IPS-20b (cell line): ENCODE measurements around the gene BTBD9.

Source experiments
- H3K27ac ChIP-seq: one replicate; pipeline ENCODE4 v1.5.1; 2013; ENCODE audit warnings: low read length
- H3K27me3 ChIP-seq: 2 replicates; pipeline ENCODE4 v1.6.1; 2013; ENCODE audit warnings: mild to moderate bottlenecking, low read length, inconsistent platforms; ENCODE audit not compliant: insufficient read depth
- H3K36me3 ChIP-seq: 2 replicates; pipeline ENCODE4 v1.6.1; 2013; ENCODE audit warnings: low read depth, mild to moderate bottlenecking, inconsistent platforms, low read length, moderate library complexity; ENCODE audit not compliant: insufficient read depth
- H3K4me1 ChIP-seq: 2 replicates; pipeline ENCODE4 v1.6.1; 2013; ENCODE audit warnings: mild to moderate bottlenecking, control low read depth, inconsistent platforms, low read length, moderate library complexity; ENCODE audit not compliant: insufficient read depth
- H3K4me3 ChIP-seq: 2 replicates; pipeline ENCODE4 v1.5.1; 2013; ENCODE audit warnings: mild to moderate bottlenecking, low read length, inconsistent platforms
- H3K9ac ChIP-seq: 2 replicates; pipeline ENCODE4 v1.6.1; 2013; ENCODE audit warnings: low read depth, mild to moderate bottlenecking, inconsistent platforms, low read length, moderate library complexity
- H3K9me3 ChIP-seq: 2 replicates; pipeline ENCODE4 v1.6.1; 2013; ENCODE audit warnings: mild to moderate bottlenecking, low read depth, low read length, inconsistent platforms; ENCODE audit not compliant: insufficient read depth

BTBD9 gene

DNA sequence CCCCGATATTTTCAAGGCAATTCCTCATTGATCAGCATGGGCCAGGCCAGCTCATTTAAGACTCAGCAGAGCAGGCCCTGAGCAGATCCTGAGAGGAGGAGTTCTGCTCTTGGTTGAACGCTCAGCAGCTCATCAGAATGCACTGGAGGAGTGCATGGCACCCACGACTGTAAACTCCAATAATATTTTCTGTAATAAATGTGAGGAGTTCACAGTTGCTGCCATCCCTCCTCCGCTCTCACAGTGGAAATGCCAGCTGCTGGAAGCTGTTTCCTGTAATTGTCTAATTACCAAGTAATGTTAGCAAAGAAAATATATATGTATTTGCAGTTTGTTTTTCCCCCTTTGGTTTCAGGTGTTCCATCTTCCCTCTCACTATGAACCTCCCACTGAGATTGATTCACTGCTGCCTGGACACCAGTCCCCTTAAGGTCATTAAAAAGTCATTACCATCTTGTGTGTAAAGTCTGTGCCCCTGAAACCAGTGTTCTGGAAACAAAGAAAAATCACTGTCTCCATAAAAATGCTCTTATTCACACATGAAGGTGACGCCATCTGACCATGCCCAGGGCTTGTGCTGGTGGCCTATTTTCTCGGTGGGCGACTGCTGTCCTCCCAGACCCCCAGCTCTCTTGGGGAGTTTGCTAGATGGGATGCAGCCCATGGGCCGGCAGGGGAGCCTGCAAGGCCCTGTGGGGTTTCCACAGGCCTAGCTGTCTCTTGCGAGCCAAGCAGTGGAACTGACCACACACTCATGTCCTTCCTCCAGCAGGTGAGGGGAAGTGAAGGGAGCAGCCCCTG is 446.0 kb downstream of the BTBD9 start:
- Histone ChIP-seq H3K9me3 (no peaks in the 10 kb centered on the region), H3K9ac (no peak overlapping the region), H3K27me3 (no peaks in the 10 kb centered on the region), H3K4me1 (peaks cover 21% of the 10 kb centered on the region), H3K27ac (no peak overlapping the region), H3K36me3 (no peaks in the 10 kb centered on the region), H3K4me3 (no peak overlapping the region)

DNA sequence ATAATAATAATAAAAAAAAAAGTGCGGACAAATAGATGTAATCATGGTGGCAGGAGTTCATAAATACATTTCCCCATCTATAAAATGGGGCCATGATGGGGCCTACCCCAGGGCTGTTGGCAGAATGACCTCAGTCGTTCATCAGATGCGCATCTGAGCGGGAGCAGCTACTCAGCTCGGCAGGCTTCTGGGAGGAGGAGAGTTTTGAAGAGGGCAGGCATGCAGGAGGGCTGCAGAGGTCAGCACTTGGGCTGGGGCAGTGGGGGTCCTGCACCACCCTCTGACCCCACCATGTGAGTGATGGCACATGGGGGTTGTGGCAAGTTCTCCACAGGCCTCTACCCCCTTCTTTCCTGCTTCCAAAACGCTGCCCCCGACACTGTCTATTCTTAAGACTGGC is 446.7 kb downstream of the BTBD9 start:
- H3K9ac ChIP-seq, result no peak overlapping the region
- no peak overlapping the region for H3K4me3 ChIP-seq
- H3K4me1 ChIP-seq, result peaks cover 21% of the 10 kb centered on the region
- no peak overlapping the region for H3K27ac ChIP-seq
- H3K27me3 ChIP-seq, result no peaks in the 10 kb centered on the region
- H3K36me3 ChIP-seq, result no peaks in the 10 kb centered on the region
- no peaks in the 10 kb centered on the region for H3K9me3 ChIP-seq

DNA sequence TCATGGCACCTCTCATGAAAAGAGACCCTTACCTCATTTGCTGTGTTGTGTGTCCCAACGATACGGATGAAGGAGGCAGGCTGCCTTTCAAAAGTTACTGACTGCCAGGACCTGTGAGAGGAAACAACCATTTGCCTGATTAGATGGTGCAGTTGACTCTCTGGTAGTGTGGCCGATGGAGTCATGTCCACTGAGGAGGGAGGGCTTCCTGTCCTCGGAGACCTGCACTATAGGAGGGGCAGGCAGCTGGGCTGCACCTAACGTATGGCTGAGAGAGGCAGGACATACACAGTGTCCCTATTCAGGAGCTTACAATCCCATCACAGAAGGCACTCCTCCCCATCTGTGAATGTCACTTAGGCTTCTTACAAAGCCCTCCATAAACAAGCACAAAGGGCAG is 447.2 kb downstream of the BTBD9 start:
- peaks cover 21% of the 10 kb centered on the region for H3K4me1 ChIP-seq
- 0 out of 2 replicates have a peak overlapping the region, but pooled peaks have one; percentile 7 for H3K9ac ChIP-seq
- H3K36me3 ChIP-seq, result no peaks in the 10 kb centered on the region
- no peak overlapping the region for H3K4me3 ChIP-seq
- no peaks in the 10 kb centered on the region for H3K27me3 ChIP-seq
- no peak overlapping the region for H3K27ac ChIP-seq
- no peaks in the 10 kb centered on the region for H3K9me3 ChIP-seq

DNA sequence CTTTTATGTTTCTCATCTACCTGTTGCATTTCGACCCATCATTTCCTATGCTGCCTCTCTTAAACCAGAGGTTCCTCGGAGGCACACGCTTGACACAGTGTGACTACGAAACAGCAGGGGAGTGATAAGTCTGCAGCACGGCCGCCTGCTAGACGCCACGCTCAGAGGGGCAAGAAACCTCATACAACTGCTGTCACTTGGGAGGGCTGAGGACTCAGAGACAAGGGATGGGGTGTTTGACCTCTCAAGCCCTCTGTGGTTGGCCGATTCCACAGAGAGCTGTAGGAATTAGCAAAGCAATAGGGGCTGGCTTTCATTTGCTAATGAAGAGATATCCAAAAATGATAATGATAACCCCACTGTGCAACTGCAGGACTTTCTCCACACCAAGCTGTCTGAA is 447.7 kb downstream of the BTBD9 start:
- Histone ChIP-seq H3K4me1 (peaks cover 23% of the 10 kb centered on the region), H3K36me3 (no peaks in the 10 kb centered on the region), H3K4me3 (no peak overlapping the region), H3K27me3 (no peaks in the 10 kb centered on the region), H3K27ac (no peak overlapping the region), H3K9me3 (no peaks in the 10 kb centered on the region), H3K9ac (no peak overlapping the region)

DNA sequence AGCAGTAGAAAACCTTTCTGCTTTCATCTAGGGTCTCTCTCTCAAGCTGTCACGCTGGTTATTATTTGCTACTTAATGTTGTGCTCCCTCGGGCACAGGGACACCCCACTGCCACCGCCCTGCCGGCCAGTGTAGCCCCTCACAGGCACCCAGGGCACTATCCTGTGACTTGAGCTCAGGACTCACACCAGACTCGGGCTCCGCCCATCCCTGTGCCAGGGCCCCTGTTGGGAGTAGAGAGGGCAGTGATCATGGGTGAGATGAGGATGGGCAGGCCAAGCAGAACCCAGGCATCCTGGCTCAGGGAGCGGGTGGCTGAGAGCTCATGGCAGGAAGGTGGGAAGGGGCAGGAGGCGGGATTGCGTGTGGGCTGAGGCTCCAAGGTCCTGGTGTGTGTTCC is 448.3 kb downstream of the BTBD9 start:
- Histone ChIP-seq H3K4me1 (peaks cover 24% of the 10 kb centered on the region), H3K27me3 (no peaks in the 10 kb centered on the region), H3K36me3 (no peaks in the 10 kb centered on the region), H3K9me3 (no peaks in the 10 kb centered on the region), H3K27ac (no peak overlapping the region), H3K4me3 (no peak overlapping the region), H3K9ac (no peak overlapping the region)

DNA sequence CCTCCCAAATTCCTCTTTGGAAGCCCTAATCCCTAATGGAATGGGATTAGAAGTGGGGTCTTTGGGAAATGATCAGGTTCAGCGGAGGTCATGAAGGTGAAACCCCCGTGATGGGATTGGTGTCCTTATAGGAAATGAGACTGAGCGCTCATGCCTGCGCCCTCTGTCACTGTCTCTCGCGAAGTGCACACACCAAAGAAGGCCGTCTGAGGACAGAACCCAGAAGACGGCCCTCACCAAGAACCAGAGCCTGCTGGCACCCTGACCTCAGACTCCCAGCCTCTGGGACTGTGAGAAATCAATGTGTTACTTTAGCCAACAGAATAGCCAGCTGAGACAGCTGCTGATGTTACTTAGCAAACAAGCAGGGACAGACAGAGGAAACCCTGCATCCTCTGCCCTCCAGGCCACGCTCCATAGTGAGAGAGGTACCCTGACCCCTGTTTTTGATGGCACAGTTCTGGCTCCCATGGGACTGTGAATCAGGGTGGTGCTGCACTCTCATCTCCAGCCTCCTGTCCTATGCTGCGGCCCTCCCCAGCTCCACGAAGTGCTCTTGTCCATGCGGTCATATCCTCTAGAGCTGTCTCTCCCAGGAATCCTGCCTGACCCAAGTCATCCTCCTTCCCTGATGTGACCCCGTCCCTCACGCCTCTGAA is 450.9 kb downstream of the BTBD9 start:
- H3K4me1 ChIP-seq, result peaks cover 24% of the 10 kb centered on the region

DNA sequence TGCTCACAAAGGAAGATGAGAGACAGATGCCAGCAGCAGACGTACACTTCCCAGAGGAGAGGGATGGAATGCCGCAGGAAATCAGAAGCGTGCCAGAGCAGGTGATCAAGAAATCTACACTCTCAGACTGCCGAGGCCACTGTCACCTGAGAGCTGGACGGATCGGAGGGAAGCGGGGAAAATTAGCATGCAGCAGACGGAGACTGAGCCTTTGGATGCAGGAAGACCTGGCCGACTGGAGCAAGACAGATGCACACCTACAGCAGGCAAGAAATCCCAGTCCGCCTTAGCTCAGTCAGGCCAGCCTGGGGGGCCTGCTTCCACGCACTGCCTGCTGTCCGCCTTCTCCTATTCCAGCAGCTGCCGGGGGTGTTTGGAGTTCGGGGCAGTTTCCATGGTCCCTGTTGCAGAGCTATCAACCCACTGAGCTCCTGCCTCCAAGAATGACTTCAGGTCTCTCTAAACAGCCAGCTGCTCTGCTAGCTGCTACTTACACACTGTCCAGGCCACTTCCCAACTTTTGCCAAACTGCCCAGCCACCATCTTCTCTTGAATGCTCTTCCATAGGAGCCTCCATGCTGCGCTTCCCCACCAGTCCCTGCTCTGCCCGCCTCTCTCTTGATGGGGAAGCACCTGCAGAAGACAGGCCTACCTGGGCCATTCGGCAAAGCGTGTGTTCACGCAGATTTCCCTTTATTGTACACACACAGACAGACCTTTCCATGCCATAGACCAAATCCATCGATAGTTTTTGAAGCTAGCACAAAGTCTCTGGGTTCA is 451.7 kb downstream of the BTBD9 start:
- Histone ChIP-seq H3K4me1 (peaks cover 19% of the 10 kb centered on the region), H3K4me3 (no peak overlapping the region), H3K27ac (no peak overlapping the region), H3K27me3 (no peaks in the 10 kb centered on the region), H3K9me3 (no peaks in the 10 kb centered on the region), H3K9ac (no peak overlapping the region), H3K36me3 (no peaks in the 10 kb centered on the region)

More for the DNA sequence above, 450.9 kb downstream of the BTBD9 start:
- no peak overlapping the region for H3K9ac ChIP-seq
- no peak overlapping the region for H3K4me3 ChIP-seq
- no peaks in the 10 kb centered on the region for H3K27me3 ChIP-seq
- no peaks in the 10 kb centered on the region for H3K36me3 ChIP-seq
- H3K9me3 ChIP-seq, result no peaks in the 10 kb centered on the region
- H3K27ac ChIP-seq, result no peak overlapping the region

DNA sequence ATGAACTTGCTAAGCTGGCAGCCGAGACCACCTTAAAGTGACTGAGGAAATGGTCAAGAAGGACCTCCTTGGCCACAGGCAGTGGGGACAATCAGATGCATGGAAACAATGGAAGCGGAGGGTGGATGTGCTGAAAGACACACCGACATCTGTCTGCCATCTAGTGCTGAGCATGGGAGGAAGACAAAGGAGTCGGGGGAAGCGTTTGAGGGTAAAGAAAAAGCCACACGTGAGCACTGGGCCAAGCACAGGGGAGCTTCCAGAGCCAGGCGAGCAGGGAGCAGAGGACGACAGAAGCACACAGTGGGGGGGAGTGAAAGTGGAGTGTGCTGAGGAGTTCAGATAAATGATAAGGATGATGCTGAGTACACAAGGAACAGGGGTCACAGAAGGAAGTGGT is 452.4 kb downstream of the BTBD9 start:
- H3K36me3 ChIP-seq, result no peaks in the 10 kb centered on the region
- H3K4me1 ChIP-seq, result peaks cover 15% of the 10 kb centered on the region
- H3K9ac ChIP-seq, result no peak overlapping the region
- no peaks in the 10 kb centered on the region for H3K9me3 ChIP-seq
- H3K27me3 ChIP-seq, result no peaks in the 10 kb centered on the region
- H3K4me3 ChIP-seq, result no peak overlapping the region
- H3K27ac ChIP-seq, result no peak overlapping the region

DNA sequence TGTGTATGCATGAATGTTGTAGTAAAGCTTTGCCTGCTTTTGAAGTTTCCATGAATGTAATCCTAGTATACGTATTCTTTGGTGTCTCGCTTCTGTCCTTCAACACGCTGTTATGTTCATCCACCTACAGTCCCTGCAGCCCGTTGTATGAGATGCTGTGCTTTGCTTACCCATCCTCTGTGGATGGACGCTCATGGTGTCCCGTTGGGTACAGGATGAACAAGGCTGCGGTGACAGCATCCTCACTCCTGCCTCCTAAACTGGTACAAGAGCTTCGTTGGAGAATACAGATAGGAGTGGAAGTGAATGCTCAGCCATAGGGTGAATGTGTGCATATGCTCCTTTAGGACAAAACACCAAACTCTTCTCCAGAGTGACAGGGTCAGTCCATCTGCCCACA is 454.0 kb downstream of the BTBD9 start:
- H3K4me3 ChIP-seq, result no peak overlapping the region
- no peak overlapping the region for H3K27ac ChIP-seq
- H3K9ac ChIP-seq, result no peak overlapping the region
- no peaks in the 10 kb centered on the region for H3K27me3 ChIP-seq
- no peaks in the 10 kb centered on the region for H3K9me3 ChIP-seq
- no peaks in the 10 kb centered on the region for H3K36me3 ChIP-seq
- peaks cover 3% of the 10 kb centered on the region; the same call in 1 of the 2 replicates for H3K4me1 ChIP-seq

DNA sequence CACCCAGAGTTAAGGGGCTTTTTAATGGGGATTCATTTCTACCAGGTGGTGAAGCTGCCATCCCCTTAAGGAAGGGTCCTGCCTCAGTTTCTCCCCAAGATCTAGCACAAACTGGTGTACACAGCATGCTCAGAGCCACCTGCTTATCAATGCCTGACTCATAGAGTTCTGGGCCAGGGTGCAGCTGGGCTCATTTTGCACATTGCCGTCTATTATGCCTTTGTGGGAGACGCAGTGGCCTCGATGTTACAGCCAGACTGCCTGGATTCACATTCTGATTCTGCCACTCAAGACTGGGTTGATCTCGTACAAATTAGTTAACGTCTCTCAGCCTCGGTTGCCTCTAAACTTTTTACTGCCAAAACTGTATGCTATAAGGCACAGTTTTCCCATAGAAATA is 454.5 kb downstream of the BTBD9 start:
- Histone ChIP-seq H3K9ac (no peak overlapping the region), H3K27me3 (no peaks in the 10 kb centered on the region), H3K9me3 (no peaks in the 10 kb centered on the region), H3K36me3 (no peaks in the 10 kb centered on the region), H3K4me1 (peaks cover 3% of the 10 kb centered on the region; the same call in 1 of the 2 replicates), H3K27ac (no peak overlapping the region), H3K4me3 (no peak overlapping the region)

DNA sequence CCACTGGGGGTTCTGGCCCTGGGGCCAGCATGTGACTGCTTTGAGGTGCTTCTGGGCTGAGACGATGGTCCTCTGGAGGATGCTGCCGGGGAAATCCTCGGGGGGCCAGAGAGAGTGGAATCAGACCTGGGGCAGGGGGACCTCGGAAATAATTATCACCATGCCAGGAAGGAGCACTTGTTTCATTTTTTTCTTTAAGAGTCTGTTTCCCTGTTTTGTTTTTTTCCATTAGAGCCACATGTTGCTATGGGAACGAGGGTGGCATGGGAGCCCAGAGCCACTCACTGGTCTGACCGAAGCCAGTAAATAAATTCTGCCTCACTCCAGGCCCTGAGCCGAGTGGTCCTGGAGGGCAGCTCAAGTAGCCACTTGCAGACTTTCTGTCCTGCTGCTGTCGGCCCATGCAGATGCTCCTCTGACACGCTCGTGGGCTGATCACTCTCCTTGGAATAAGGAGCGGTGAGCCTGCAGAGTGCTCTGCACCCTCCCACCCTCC is 455.1 kb downstream of the BTBD9 start:
- Histone ChIP-seq H3K27me3 (no peaks in the 10 kb centered on the region), H3K4me3 (no peak overlapping the region), H3K4me1 (peaks cover 3% of the 10 kb centered on the region; the same call in 1 of the 2 replicates), H3K36me3 (no peaks in the 10 kb centered on the region), H3K9ac (no peak overlapping the region), H3K27ac (no peak overlapping the region), H3K9me3 (no peaks in the 10 kb centered on the region)
